ENCODE results near the gene KATNAL1. TPM values are rescaled to one million over a fixed set of nuclear protein-coding genes. Genes with fewer than 3 reads are reported as not detected.

Gene KATNAL1
- polyA plus RNA-seq, 4 donors: 0.22 to 3.0 (median 1.5) TPM

DNA sequence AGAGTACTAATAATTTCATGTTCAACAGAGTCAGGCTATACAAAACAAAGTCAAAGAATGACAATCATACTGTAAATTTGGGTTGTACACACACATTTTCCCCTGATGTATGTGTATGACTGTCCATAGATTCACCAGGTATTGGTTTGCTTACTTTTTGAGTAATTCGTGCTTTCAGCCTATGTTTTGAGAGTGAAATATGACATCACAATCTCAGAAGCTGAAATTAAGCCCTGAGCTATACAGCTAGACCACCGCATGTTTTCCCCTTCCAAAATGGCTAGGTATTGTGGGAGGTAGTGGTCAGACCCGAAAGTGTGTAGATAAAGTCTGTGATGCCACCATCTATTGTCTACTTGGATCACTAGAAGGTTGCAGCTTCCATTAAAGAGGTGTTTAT lies 102.8 kb downstream of the KATNAL1 start:
- Histone ChIP-seq H3K9me3 (ENCODE audit: control insufficient read depth in 2 of 2, insufficient read depth in 1 of 2, low read depth in 1 of 2, low read length in 1 of 2) (no peaks in the 10 kb centered on the region), H3K4me3 (ENCODE audit: low read depth in 1 of 3, low read length in 3 of 3) (no peak overlapping the region), H3K27me3 (ENCODE audit: control insufficient read depth in 3 of 3, insufficient read depth in 3 of 3, low read length in 3 of 3) (no peaks in the 10 kb centered on the region), H3K36me3 (ENCODE audit: control insufficient read depth in 3 of 3, insufficient read depth in 2 of 3, low read depth in 1 of 3, low read length in 3 of 3) (no peaks in the 10 kb centered on the region), H3K4me1 (ENCODE audit: control insufficient read depth in 3 of 3, insufficient read depth in 2 of 3, low read depth in 1 of 3, low read length in 2 of 3) (no peaks in the 10 kb centered on the region), H3K27ac (ENCODE audit: low read depth in 1 of 3, low read length in 2 of 3) (no peak overlapping the region)
- DNase-seq (no peak), FAIRE-seq (no peak)
- 85 to 92% (median 88%) methylated on average over 3 of the region's 3 CpGs for WGBS, 3 donors

DNA sequence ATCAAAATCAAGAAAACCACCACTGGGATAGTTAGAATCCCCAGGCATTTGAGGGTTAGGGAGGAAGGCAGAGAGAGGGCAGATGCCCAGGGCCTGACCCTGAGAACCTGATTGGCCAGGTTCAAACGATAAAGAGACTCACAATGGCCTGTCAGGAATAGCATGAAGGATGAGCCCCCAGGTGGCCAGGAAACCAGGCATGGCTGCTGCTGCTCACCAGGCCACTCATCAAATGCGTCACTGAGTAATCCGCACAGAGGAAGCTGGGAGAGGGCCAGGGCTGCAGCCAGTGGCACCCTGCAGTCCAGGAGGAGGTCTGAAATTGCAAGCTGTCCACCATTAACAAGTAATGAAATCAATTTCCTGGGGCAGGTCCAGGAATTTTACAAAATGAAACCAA lies 111.3 kb downstream of the KATNAL1 start:
- DNase-seq (no peak), FAIRE-seq (no peak)
- WGBS, 3 donors: 79 to 83% (median 82%) methylated on average over 3 of the region's 3 CpGs
- Histone ChIP-seq H3K4me3 (ENCODE audit: low read depth in 1 of 3, low read length in 3 of 3) (no peak overlapping the region), H3K4me1 (ENCODE audit: control insufficient read depth in 3 of 3, insufficient read depth in 2 of 3, low read depth in 1 of 3, low read length in 2 of 3) (peaks cover 0 to 18% (median 0%) of the 10 kb centered on the region in 3 donors), H3K27ac (ENCODE audit: low read depth in 1 of 3, low read length in 2 of 3) (no peak overlapping the region), H3K9me3 (ENCODE audit: control insufficient read depth in 2 of 2, insufficient read depth in 1 of 2, low read depth in 1 of 2, low read length in 1 of 2) (no peaks in the 10 kb centered on the region), H3K27me3 (ENCODE audit: control insufficient read depth in 3 of 3, insufficient read depth in 3 of 3, low read length in 3 of 3) (no peaks in the 10 kb centered on the region), H3K36me3 (ENCODE audit: control insufficient read depth in 3 of 3, insufficient read depth in 2 of 3, low read depth in 1 of 3, low read length in 3 of 3) (peaks cover 0 to 2% (median 0%) of the 10 kb centered on the region in 3 donors)

DNA sequence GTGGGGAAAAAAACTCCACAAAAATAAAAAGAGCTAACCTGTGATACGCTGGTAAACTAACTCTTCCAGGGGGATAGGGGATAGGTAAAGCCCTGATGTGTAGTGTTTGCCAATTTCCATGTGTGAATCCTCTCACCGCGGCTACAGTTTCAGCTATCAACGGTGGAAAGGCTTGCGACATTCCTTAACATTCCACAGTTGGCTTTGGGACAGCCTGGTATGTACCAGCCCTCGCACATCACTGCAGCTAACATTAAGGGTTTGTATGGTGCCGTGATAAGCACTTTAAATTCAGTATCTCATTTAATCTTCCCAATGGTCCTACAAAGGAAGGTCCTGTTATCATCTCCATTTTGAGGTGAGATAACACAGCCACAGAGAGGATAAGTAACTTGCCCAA lies 112.4 kb downstream of the KATNAL1 start:
- Histone ChIP-seq H3K36me3 (ENCODE audit: control insufficient read depth in 3 of 3, insufficient read depth in 2 of 3, low read depth in 1 of 3, low read length in 3 of 3) (peaks cover 0 to 2% (median 0%) of the 10 kb centered on the region in 3 donors), H3K4me3 (ENCODE audit: low read depth in 1 of 3, low read length in 3 of 3) (no peak overlapping the region)
- 86 to 97% (median 92%) methylated on average over 7 of the region's 7 CpGs for WGBS, 3 donors

DNA sequence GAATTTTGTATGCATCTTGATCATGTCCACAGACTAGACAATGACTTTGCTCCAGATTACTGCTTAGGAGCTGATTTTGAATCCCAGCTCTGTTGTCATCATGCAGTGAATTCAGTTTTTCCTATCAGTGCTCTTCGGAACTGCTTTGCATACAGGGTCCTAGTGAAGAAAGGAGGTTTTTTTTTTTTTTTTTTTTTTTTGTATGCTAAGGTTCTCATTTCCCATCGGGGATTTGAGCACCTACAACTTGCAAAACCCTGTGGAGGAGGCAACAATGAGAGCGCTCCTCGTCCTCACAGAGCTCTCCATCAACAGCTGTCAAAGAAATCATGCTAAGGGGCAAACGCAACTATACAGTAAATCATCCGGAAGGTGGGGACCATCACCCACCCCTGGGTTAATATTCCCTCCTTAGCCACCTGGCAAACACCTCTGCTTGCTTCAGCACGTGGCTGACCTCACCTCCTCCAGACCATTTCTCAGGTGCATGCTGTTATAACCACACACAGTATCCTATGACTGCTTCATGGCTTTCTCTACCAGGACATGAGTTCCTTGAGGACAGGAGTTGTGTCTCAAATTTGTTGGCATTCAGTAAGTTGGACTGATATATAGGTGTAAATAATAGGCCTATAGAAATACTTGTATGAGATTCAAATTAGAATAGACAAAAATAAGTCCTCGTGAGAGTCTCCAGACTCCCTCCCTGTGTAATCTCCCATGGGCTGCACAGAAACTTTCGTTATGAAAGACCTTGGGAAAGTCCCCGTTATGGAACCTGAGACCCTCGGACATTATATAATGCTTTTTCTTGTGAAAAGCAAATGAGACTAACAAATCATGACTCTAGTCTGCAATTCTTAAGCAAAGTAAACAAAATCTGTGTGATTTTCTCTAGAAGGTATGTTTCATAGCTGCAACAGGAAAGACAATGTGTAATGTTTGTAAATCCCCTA lies 113.8 kb downstream of the KATNAL1 start:
- Histone ChIP-seq H3K27ac (ENCODE audit: low read depth in 1 of 3, low read length in 2 of 3) (no peak overlapping the region), H3K4me1 (ENCODE audit: control insufficient read depth in 3 of 3, insufficient read depth in 2 of 3, low read depth in 1 of 3, low read length in 2 of 3) (peaks cover 0 to 19% (median 0%) of the 10 kb centered on the region in 3 donors), H3K9me3 (ENCODE audit: control insufficient read depth in 2 of 2, insufficient read depth in 1 of 2, low read depth in 1 of 2, low read length in 1 of 2) (no peaks in the 10 kb centered on the region), H3K36me3 (ENCODE audit: control insufficient read depth in 3 of 3, insufficient read depth in 2 of 3, low read depth in 1 of 3, low read length in 3 of 3) (peaks cover 0 to 2% (median 0%) of the 10 kb centered on the region in 3 donors), H3K4me3 (ENCODE audit: low read depth in 1 of 3, low read length in 3 of 3) (no peak overlapping the region), H3K27me3 (ENCODE audit: control insufficient read depth in 3 of 3, insufficient read depth in 3 of 3, low read length in 3 of 3) (no peaks in the 10 kb centered on the region)
- 86 to 91% (median 88%) methylated on average over 11 of the region's 11 CpGs for WGBS, 3 donors
- DNase-seq (no peak), FAIRE-seq (no peak)

More for the DNA sequence above, 112.4 kb downstream of the KATNAL1 start:
- H3K9me3 ChIP-seq (ENCODE audit: control insufficient read depth in 2 of 2, insufficient read depth in 1 of 2, low read depth in 1 of 2, low read length in 1 of 2): no peaks in the 10 kb centered on the region
- no peak overlapping the region for H3K27ac ChIP-seq (ENCODE audit: low read depth in 1 of 3, low read length in 2 of 3)
- peaks cover 0 to 19% (median 0%) of the 10 kb centered on the region in 3 donors for H3K4me1 ChIP-seq (ENCODE audit: control insufficient read depth in 3 of 3, insufficient read depth in 2 of 3, low read depth in 1 of 3, low read length in 2 of 3)
- DNase-seq (no peak), FAIRE-seq (no peak)
- H3K27me3 ChIP-seq (ENCODE audit: control insufficient read depth in 3 of 3, insufficient read depth in 3 of 3, low read length in 3 of 3): no peaks in the 10 kb centered on the region

DNA sequence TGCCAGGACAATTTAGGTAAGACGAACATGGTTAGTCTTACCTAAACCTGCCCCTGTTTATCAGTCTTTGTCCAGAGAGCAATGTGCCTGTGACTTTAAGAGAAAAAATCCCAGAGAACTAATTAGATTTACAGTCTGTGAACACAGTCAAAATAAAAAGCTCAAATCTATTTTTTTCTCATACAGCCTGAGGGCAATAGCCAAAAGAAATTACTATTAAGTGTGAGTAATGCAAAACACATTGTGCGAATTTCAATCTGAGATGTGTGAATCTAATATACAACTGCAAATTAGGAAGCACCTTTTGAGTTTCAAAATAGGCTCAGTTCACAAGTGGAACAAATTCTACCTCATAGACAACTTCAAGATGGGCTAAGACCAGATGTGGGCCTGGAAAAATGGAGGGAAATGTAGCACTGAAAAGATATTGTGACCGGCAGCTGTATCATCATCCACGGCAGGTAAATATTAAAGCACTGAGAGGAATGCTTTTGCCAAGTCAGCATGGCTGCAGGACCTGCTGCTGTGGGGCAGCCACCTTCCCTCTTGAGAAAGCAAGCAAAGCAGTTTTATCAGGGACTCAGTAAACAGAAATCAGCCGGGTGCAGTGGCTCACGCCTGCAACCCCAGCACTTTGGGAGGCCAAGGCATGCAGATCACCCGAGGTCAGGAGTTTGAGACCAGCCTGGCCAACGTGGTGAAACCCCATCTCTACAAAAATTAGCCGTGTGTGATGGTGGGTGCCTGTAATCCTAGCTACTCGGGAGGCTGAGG lies 114.8 kb downstream of the KATNAL1 start:
- H3K36me3 ChIP-seq (ENCODE audit: control insufficient read depth in 3 of 3, insufficient read depth in 2 of 3, low read depth in 1 of 3, low read length in 3 of 3): peaks cover 0 to 2% (median 0%) of the 10 kb centered on the region in 3 donors
- 68 to 72% (median 71%) methylated on average over 10 of the region's 10 CpGs for WGBS, 3 donors
- FAIRE-seq: no peak
- peak; percentile 7 to 62 for DNase-seq
- H3K27ac ChIP-seq (ENCODE audit: low read depth in 1 of 3, low read length in 2 of 3): peak overlapping the region in 2 of 3 donors; percentile 52 to 73
- no peaks in the 10 kb centered on the region for H3K27me3 ChIP-seq (ENCODE audit: control insufficient read depth in 3 of 3, insufficient read depth in 3 of 3, low read length in 3 of 3)
- H3K4me3 ChIP-seq (ENCODE audit: low read depth in 1 of 3, low read length in 3 of 3): no peak overlapping the region
- no peaks in the 10 kb centered on the region for H3K9me3 ChIP-seq (ENCODE audit: control insufficient read depth in 2 of 2, insufficient read depth in 1 of 2, low read depth in 1 of 2, low read length in 1 of 2)
- peaks cover 0 to 19% (median 0%) of the 10 kb centered on the region in 3 donors for H3K4me1 ChIP-seq (ENCODE audit: control insufficient read depth in 3 of 3, insufficient read depth in 2 of 3, low read depth in 1 of 3, low read length in 2 of 3)

DNA sequence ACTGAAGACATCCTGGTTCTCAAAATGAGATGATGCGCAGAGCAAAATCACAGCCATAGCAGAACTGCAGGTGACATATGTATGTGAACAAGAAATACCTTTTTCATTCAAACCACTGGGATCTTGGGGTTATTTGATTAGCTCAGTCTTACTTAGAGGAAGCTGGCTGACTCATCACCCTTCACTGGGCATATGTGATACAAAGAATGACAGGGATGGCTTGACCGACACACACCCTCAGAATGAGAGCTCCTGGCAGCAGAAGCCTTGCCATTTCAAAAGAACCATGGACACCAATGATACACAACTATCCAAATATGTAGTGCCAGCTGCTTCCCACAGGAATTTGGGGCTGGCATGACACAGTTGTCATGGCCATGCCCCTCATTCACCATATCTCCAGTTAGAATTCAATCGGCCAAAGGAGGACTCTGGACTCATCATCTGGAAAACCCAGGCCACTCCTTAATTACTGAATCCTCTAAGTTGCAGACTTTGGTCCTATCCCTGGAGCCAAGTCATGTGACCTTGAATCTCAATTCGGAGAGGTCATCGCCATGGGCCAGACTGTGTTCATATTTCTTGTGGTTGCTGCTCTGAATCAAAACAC lies 115.8 kb downstream of the KATNAL1 start:
- FAIRE-seq (no peak), DNase-seq (peak; percentile 80 to 91)
- peaks cover 0 to 2% (median 0%) of the 10 kb centered on the region in 3 donors for H3K36me3 ChIP-seq (ENCODE audit: control insufficient read depth in 3 of 3, insufficient read depth in 2 of 3, low read depth in 1 of 3, low read length in 3 of 3)
- no peak overlapping the region for H3K4me3 ChIP-seq (ENCODE audit: low read depth in 1 of 3, low read length in 3 of 3)
- peak overlapping the region in 2 of 3 donors; percentile 66 to 73 for H3K27ac ChIP-seq (ENCODE audit: low read depth in 1 of 3, low read length in 2 of 3)
- WGBS, 3 donors: 41 to 76% (median 55%) methylated on average over 5 of the region's 5 CpGs
- peaks cover 0 to 22% (median 0%) of the 10 kb centered on the region in 3 donors for H3K4me1 ChIP-seq (ENCODE audit: control insufficient read depth in 3 of 3, insufficient read depth in 2 of 3, low read depth in 1 of 3, low read length in 2 of 3)
- no peaks in the 10 kb centered on the region for H3K27me3 ChIP-seq (ENCODE audit: control insufficient read depth in 3 of 3, insufficient read depth in 3 of 3, low read length in 3 of 3)
- H3K9me3 ChIP-seq (ENCODE audit: control insufficient read depth in 2 of 2, insufficient read depth in 1 of 2, low read depth in 1 of 2, low read length in 1 of 2): no peaks in the 10 kb centered on the region

DNA sequence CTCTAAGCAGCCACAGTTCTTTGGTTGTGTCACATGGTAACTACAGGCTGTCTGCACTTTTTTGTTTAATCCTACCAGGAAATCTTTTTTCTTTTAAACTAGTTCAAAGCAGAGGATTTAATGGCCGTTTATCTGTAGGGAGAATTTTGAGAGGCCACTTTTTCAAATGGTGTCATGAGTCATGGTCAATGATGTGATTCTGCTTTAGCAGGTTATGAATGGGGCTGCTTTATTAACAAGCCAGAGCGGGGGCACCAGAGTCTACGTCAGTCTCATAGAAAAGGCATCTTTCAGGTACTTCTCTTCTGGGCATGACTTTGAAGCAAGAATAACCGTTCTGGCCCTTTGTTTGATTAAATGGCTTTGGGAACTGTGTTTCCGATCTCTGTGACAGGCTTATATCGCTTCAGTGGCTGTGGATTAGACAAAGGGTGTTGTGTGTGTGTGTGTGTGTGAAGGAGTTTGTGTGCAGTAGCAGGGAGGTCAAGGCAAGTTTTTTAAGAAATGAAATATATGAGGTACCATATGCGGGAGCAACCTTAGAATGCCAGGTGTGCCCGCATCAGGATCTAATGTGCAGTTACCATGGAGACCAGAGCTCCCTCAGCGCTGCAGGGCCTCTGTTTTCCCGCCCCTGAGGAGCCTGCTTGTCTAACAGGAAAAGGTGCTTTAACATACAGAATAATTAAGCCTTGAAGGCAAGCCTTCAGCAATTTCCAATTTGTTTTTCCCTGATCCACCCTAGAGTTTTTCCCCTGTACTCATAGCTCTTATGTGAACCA lies 120.5 kb downstream of the KATNAL1 start:
- Histone ChIP-seq H3K27me3 (ENCODE audit: control insufficient read depth in 3 of 3, insufficient read depth in 3 of 3, low read length in 3 of 3) (no peaks in the 10 kb centered on the region), H3K36me3 (ENCODE audit: control insufficient read depth in 3 of 3, insufficient read depth in 2 of 3, low read depth in 1 of 3, low read length in 3 of 3) (no peaks in the 10 kb centered on the region), H3K4me3 (ENCODE audit: low read depth in 1 of 3, low read length in 3 of 3) (no peak overlapping the region), H3K27ac (ENCODE audit: low read depth in 1 of 3, low read length in 2 of 3) (no peak overlapping the region), H3K4me1 (ENCODE audit: control insufficient read depth in 3 of 3, insufficient read depth in 2 of 3, low read depth in 1 of 3, low read length in 2 of 3) (peaks cover 0 to 11% (median 0%) of the 10 kb centered on the region in 3 donors), H3K9me3 (ENCODE audit: control insufficient read depth in 2 of 2, insufficient read depth in 1 of 2, low read depth in 1 of 2, low read length in 1 of 2) (peaks cover 0 to 10% of the 10 kb centered on the region in 2 donors)
- FAIRE-seq: no peak
- 61 to 67% (median 65%) methylated on average over 10 of the region's 10 CpGs for WGBS, 3 donors
- DNase-seq: no peak
